ENCODE measurements around the gene HLF. TPM values are rescaled to one million over a fixed set of nuclear protein-coding genes. Genes with fewer than 3 reads are reported as not detected.

The HLF gene
- total and polyA plus RNA-seq, 2 donors (not counting 3 experiments of a cell fraction or from before 2014, with no cell fraction given), result not detected

- Histone ChIP-seq H3K27ac (ENCODE audit: insufficient read depth, low read depth, low read length) (no peak overlapping the region), H3K79me2 (ENCODE audit: control insufficient read depth, insufficient read depth, low read length) (no peaks in the 10 kb centered on the region), H3K4me3 (replicated peaks in 1 of 3; ENCODE audit: insufficient read depth in 1 of 3, low read depth in 1 of 3, low read length in 3 of 3) (no peak overlapping the region), H3K4me2 (ENCODE audit: insufficient read depth, low read length) (no peak overlapping the region), H3K9ac (replicated peaks; ENCODE audit: extremely low read depth, insufficient read depth, low read length) (no peak overlapping the region), H4K20me1 (replicated peaks; ENCODE audit: control insufficient read depth, extremely low read depth, insufficient read depth, low read length) (no peaks in the 10 kb centered on the region), H3K27me3 (ENCODE audit: control insufficient read depth in 2 of 2, insufficient read depth in 2 of 2, low read length in 2 of 2) (peaks cover 4 to 8% of the 10 kb centered on the region in 2 experiments), H3K4me1 (ENCODE audit: control insufficient read depth, extremely low read depth, insufficient read depth, low read length) (no peaks in the 10 kb centered on the region), H3K9me3 (replicated peaks; ENCODE audit: control insufficient read depth, insufficient read depth, low read length) (no peaks in the 10 kb centered on the region), H3K9me1 (replicated peaks; ENCODE audit: control insufficient read depth, extremely low read depth, insufficient read depth, low read length) (no peaks in the 10 kb centered on the region), H2AFZ (ENCODE audit: low read depth, low read length) (no peak overlapping the region), H3K36me3 (ENCODE audit: control insufficient read depth in 2 of 2, extremely low read depth in 1 of 2, insufficient read depth in 2 of 2, low read length in 2 of 2) (no peaks in the 10 kb centered on the region)
- BruUV-seq (replicated peaks), result no TSS peak
- FAIRE-seq, result no peak
- intact Hi-C loops (cut with micrococcal nuclease), result no loop called here
- TF ChIP-seq POLR2AphosphoS5 (IDR thresholded peaks at IDR 0.05; ENCODE audit: insufficient read depth, low read depth, low read length) (no peak), POLR2A (IDR thresholded peaks at IDR 0.05; ENCODE audit: low read depth, low read length) (no peak), MYC (IDR thresholded peaks at IDR 0.05; ENCODE audit: low read depth, low read length) (no peak), JUN (IDR thresholded peaks at IDR 0.05; ENCODE audit: borderline replicate concordance, insufficient read depth, insufficient read length, low read depth) (no peak), EZH2 (IDR thresholded peaks at IDR 0.05; ENCODE audit: borderline replicate concordance, low read depth, low read length, severe bottlenecking) (no peak), MAX (IDR thresholded peaks at IDR 0.05; ENCODE audit: insufficient read depth, insufficient read length) (no peak)
- dilution Hi-C loops (cut with MboI; ENCODE audit: extremely low pct_ligation_motif_present, low sequenced_read_pairs), result no loop called here
- no peak for DNase-seq (ENCODE audit: low read depth, low spot score)
- ChIA-PET CTCF (no interaction called here), POLR2A (no interaction called here)
These were observed 9.8 kb downstream of the HLF start for GRCh38 chr17:55274355-55275255.

Data from endothelial cell of umbilical vein (primary cell).